K562 (cell line): ENCODE data around the gene GAK. TPM values are rescaled to one million over a fixed set of nuclear protein-coding genes. Genes with fewer than 3 reads are reported as not detected.

ENCODE experiments used
- ATAC-seq: fragments of 200-7000 bp; cut with Tn5 transposase; 3 replicates; pipeline ENCODE4 v1.9.1; 2020; ENCODE audit warnings: moderate library complexity
- BruUV-seq: library from RNA; stranded (reverse); fragments of 400-500 nt; replicated peaks from 2 replicates; lab custom pipeline; 2021; lab: Mats Ljungman, UMichigan
- CTCF ChIA-PET: fragments of 300-600 bp; formaldehyde crosslinking; extraction: SDS; loops from one replicate; lab custom pipeline; 2021; ENCODE audit warnings: low intra/inter-chr PET ratio; lab: Yijun Ruan, JAX
- POLR2A ChIA-PET: fragments of 300-600, 350-650 bp; sonication (Branson Sonifier 250); formaldehyde crosslinking; extraction: SDS; loops from one replicate; lab custom pipeline; 2021; ENCODE audit warnings: antibody characterized with exemption, inconsistent platforms; lab: Yijun Ruan, JAX
- DNase-seq, 4 experiments: peaks; one replicate each; pipeline versions ENCODE4 v3.0.0 to v3.0.0-alpha.2; 2011 to 2018; ENCODE audit warnings: low spot score in 3 of 4, mixed read lengths in 3 of 4; ENCODE audit errors: extremely low read depth in 1 of 4
- FAIRE-seq: peaks from 2 replicates; lab custom pipeline; 2011; peaks lifted over from hg19 to GRCh38; lab: Jason Lieb, UNC
- H2AFZ ChIP-seq: 2 replicates; pipeline ENCODE4 v1.6.0; 2011; ENCODE audit warnings: low read depth, low read length, control low read depth, inconsistent platforms
- H3K27ac ChIP-seq: fragments of 200-600 bp; 3 replicates; pipeline ENCODE4 v1.8.0; 2011; ENCODE audit warnings: low read depth, mild to moderate bottlenecking, control low read depth, inconsistent platforms, low read length, moderate library complexity, mixed read lengths; ENCODE audit errors: extremely low read depth
- H3K27me3 ChIP-seq, 2 experiments: fragments of 300-600 bp in 1 of 2; 2 replicates in 1 of 2; 3 replicates in 1 of 2; pipeline versions ENCODE4 v1.6.0 to v1.8.0; 2011; ENCODE audit warnings: inconsistent platforms in 2 of 2, low read length in 2 of 2, mild to moderate bottlenecking in 1 of 2, mixed read lengths in 1 of 2, moderate library complexity in 1 of 2; ENCODE audit not compliant: control insufficient read depth in 2 of 2, insufficient read depth in 2 of 2
- H3K36me3 ChIP-seq: fragments of 300-600 bp; 3 replicates; pipeline ENCODE4 v1.8.0; 2011; ENCODE audit warnings: mild to moderate bottlenecking, low read length, inconsistent platforms; ENCODE audit not compliant: control insufficient read depth, insufficient read depth
- H3K4me1 ChIP-seq, 2 experiments: fragments of 200-600 bp in 1 of 2; replicated peaks in 1 of 2; 2 replicates in 1 of 2; 3 replicates in 1 of 2; pipeline versions ENCODE4 v1.5.1 to v1.8.0; 2011; ENCODE audit warnings: inconsistent platforms in 2 of 2, low read length in 2 of 2, mild to moderate bottlenecking in 1 of 2, mixed read lengths in 1 of 2, moderate library complexity in 1 of 2; ENCODE audit not compliant: control insufficient read depth in 2 of 2, insufficient read depth in 2 of 2
- H3K4me2 ChIP-seq: 2 replicates; pipeline ENCODE4 v1.6.1; 2011; ENCODE audit warnings: low read length, control low read depth, inconsistent platforms, mixed read lengths; ENCODE audit not compliant: insufficient read depth
- H3K4me3 ChIP-seq: fragments of 200-600 bp; sonication (generic), shearing (Covaris generic); 2 replicates; pipeline ENCODE4 v1.5.1; 2016; ENCODE audit warnings: control low read depth, inconsistent platforms
- H3K79me2 ChIP-seq: fragments of 200-600 bp; 3 replicates; pipeline ENCODE4 v1.8.0; 2011; ENCODE audit warnings: low read length, inconsistent platforms; ENCODE audit not compliant: control insufficient read depth, insufficient read depth
- H3K9ac ChIP-seq, 2 experiments: 2 replicates each; pipeline versions ENCODE4 v1.6.0 to v1.6.1; 2011; ENCODE audit warnings: low read depth in 2 of 2, low read length in 2 of 2, control low read depth in 1 of 2, inconsistent platforms in 1 of 2, mild to moderate bottlenecking in 1 of 2, mixed read lengths in 1 of 2; ENCODE audit not compliant: insufficient read depth in 1 of 2
- H3K9me1 ChIP-seq: one replicate; pipeline ENCODE4 v1.6.0; 2011; ENCODE audit warnings: inconsistent platforms, mild to moderate bottlenecking, low read length, moderate library complexity; ENCODE audit not compliant: control insufficient read depth, insufficient read depth
- H3K9me3 ChIP-seq: replicated peaks from 2 replicates; pipeline ENCODE4 v1.5.1; 2011; ENCODE audit warnings: low read depth, low read length, inconsistent platforms; ENCODE audit not compliant: control insufficient read depth, insufficient read depth
- H4K20me1 ChIP-seq: replicated peaks from 2 replicates; pipeline ENCODE4 v1.6.1; 2011; ENCODE audit warnings: low read length, inconsistent platforms, mixed read lengths; ENCODE audit not compliant: control insufficient read depth, insufficient read depth
- CHAMP1 ChIP-seq: fragments of 450-650 bp; IDR thresholded peaks from 2 replicates; pipeline ENCODE4 v1.6.1; 2016; ENCODE audit warnings: mild to moderate bottlenecking
- IRF9 ChIP-seq: fragments of 450-650 bp; IDR thresholded peaks from 2 replicates; pipeline ENCODE4 v1.6.1; 2016; ENCODE audit warnings: missing biosample characterization, missing genetic modification characterization
- MTF1 ChIP-seq: fragments of 250-450 bp; sonication (Bioruptor Pico); IDR thresholded peaks from 2 replicates; pipeline ENCODE4 v1.9.0; 2021; ENCODE audit warnings: moderate library complexity, mild to moderate bottlenecking, inconsistent platforms, borderline replicate concordance
- POU5F1 ChIP-seq: fragments of 150-350 bp; IDR thresholded peaks from 2 replicates; pipeline ENCODE4 v1.6.1; 2014; ENCODE audit warnings: borderline replicate concordance, low read length, low read depth, mild to moderate bottlenecking; ENCODE audit not compliant: partially characterized antibody
- SIN3A ChIP-seq, 2 experiments: fragments of 150-350 bp in 1 of 2; IDR thresholded peaks; 2 replicates each; pipeline ENCODE4 v1.6.1; 2011 to 2016; ENCODE audit warnings: borderline replicate concordance in 2 of 2, low read depth in 2 of 2, low read length in 2 of 2, mild to moderate bottlenecking in 2 of 2, moderate library complexity in 2 of 2; ENCODE audit not compliant: control insufficient read depth in 1 of 2
- ZNF318 ChIP-seq, 2 experiments: fragments of 450-650 bp; IDR thresholded peaks; 2 replicates each; pipeline ENCODE4 v1.6.1; 2016; ENCODE audit warnings: mild to moderate bottlenecking in 2 of 2, borderline replicate concordance in 1 of 2, low read depth in 1 of 2, moderate library complexity in 1 of 2
- ZNF561 ChIP-seq: fragments of 450-650 bp; formaldehyde crosslinking; conservative IDR thresholded peaks from 2 replicates; pipeline ENCODE4 v1.4.0; 2020; ENCODE audit warnings: mild to moderate bottlenecking, moderate library complexity
- WGBS: fragments of 100-300 bp; shearing (Covaris generic); methylation state at CpG from one replicate; pipeline ENCODE4 v1.1.6; 2016; ENCODE audit warnings: low coverage, mixed read lengths; ENCODE audit not compliant: insufficient coverage; ENCODE audit errors: missing lambda C conversion rate; 5-methylcytosine and 5-hydroxymethylcytosine counted together
- in situ Hi-C: fragments of 300-500 bp; cut with MboI; formaldehyde crosslinking; loops from 4 replicates; pipeline ENCODE4 v1.15.0; 2018; ENCODE audit warnings: inconsistent platforms, mixed read lengths
- intact Hi-C: fragments of 100-400 bp; cut with micrococcal nuclease; formaldehyde crosslinking; loops from 2 replicates; pipeline ENCODE4 v1.14.2; 2022
- polyA plus RNA-seq, 8 experiments: library from polyadenylated mRNA; depleted of rRNA in 4 of 8; stranded (reverse) in 5 of 8; unstranded in 3 of 8; fragments of >200 nt; fragmentation: Nextera tagmentation in 2 of 8; fragmentation: Illumina TruSeq in 1 of 8; extraction: Ambion mirVana in 2 of 8; extraction: Trizol in 1 of 8; gene quantifications; 2 replicates each; pipeline versions ENCODE4 v1.2.1 to v1.2.3, GENCODE V29; 2011 to 2014; ENCODE audit warnings: inconsistent platforms in 1 of 8, missing spikeins in 1 of 8
- total RNA-seq, 7 experiments: library from RNA; depleted of rRNA in 6 of 7; stranded (reverse); fragments of >200 nt in 6 of 7; fragmentation: Illumina TruSeq in 2 of 7; extraction: Trizol in 2 of 7; gene quantifications; 2 replicates each; pipeline versions ENCODE4 v1.2.1 to v1.2.3, GENCODE V29; 2011 to 2021; ENCODE audit warnings: low replicate concordance in 1 of 7

The GAK gene
- total and polyA plus RNA-seq, 9 of the 15 experiments (the other 6 are each of a cell fraction or from before 2014, with no cell fraction given) = 1.3 to 102 (median 16.2) TPM

GRCh38 chr4:966266-967112 lies 34.4 kb upstream of the GAK start:
- DNase-seq (no peak), FAIRE-seq (no peak), ATAC-seq (no peak)
- Histone ChIP-seq H3K4me3 (no peak overlapping the region), H2AFZ (no peak overlapping the region), H3K9ac (no peak overlapping the region), H4K20me1 (no peaks in the 10 kb centered on the region), H3K27ac (no peak overlapping the region), H3K4me2 (no peak overlapping the region), H3K9me1 (no peaks in the 10 kb centered on the region), H3K79me2 (no peaks in the 10 kb centered on the region), H3K9me3 (no peaks in the 10 kb centered on the region), H3K27me3 (no peaks in the 10 kb centered on the region), H3K4me1 (peaks cover 0 to 57% of the 10 kb centered on the region in 2 experiments; a peak in 3 of 5 replicates), H3K36me3 (peaks cover 26% of the 10 kb centered on the region; the same call in 1 of the 3 replicates)
- intact Hi-C loops (no loop called here), in situ Hi-C loops (no loop called here)
- WGBS = 89% methylated on average over 29 of the region's 48 CpGs
- ChIA-PET CTCF (no interaction called here), POLR2A (no interaction called here)
- no TSS peak for BruUV-seq
- no peak for TF ChIP-seq MTF1 (CRISPR knock-in tag)
- TF ChIP-seq ZNF318 (IDR thresholded peaks at IDR 0.05; ENCODE audit: borderline replicate concordance in 1 of 2, low read depth in 1 of 2) = no peak
- no peak for TF ChIP-seq ZNF561 (CRISPR knock-in tag)
- no peak for TF ChIP-seq POU5F1
- no peak for TF ChIP-seq SIN3A (IDR thresholded peaks at IDR 0.05; ENCODE audit: borderline replicate concordance in 2 of 2, control insufficient read depth in 1 of 2, low read depth in 2 of 2, low read length in 2 of 2)
- no peak for TF ChIP-seq CHAMP1
- TF ChIP-seq IRF9 (tag) = no peak
